Midbrain (tissue), 1 donor: ENCODE data around the gene PALLD.

Experiments used
- DNase-seq: peaks from one replicate; lab custom pipeline; 2025; lab: John Stamatoyannopoulos, UW

PALLD gene

DNA sequence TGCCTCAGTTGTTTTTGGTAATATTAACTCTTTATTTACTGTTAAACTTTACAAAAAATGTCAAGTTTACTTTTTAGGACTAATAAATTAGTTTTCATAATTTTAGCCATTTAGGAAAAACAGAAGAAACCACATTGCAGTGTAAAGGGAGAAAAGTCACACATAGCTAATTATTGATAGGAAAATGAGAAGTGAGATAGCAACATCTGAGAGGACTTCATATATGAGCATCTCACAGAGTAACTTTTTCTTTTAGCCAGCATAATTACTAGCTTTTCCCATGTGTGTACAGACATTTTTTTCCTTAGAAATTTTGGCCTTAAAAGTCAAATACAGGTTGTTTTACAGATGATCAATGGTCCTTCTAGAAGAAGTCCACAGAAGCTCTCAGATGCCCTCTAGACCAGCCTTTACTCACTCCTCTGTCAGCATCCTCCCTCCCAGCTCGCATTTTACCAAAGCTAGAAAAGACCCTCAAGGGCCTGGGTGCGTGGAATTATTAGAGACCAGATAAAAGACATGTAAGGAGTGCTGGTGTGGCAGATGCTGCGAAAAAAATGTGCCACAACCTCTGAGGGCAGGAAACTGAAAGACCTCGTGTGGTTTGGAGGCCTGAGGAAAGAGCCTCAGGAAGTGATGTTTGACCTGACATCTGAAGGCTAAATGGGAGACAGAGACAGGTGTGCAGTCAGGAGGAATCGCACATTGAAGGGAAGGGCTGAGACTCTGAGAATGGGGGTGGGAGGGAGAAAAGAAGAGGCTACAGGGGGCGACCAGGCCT, 356.3 kb downstream of the PALLD start:
- no peak for DNase-seq

DNA sequence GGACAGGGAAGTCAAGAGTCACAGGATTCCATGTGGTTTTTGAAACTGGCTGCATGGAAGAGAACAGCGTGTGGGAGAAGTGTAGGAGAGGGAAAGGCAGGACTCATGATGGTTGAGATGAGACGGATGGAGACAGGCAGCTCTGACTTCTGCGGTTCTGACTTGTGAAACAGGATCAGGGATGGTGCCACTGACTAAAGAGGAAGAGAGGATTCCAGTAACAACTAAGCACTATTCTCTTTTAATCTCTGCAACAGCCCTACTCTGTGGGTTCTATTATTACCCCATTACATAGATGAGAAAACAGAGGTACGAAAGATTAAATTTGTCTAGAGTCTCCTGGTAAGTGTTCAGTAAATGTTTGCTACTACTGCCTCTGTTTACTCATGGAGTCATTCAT, 356.9 kb downstream of the PALLD start:
- no peak for DNase-seq

DNA sequence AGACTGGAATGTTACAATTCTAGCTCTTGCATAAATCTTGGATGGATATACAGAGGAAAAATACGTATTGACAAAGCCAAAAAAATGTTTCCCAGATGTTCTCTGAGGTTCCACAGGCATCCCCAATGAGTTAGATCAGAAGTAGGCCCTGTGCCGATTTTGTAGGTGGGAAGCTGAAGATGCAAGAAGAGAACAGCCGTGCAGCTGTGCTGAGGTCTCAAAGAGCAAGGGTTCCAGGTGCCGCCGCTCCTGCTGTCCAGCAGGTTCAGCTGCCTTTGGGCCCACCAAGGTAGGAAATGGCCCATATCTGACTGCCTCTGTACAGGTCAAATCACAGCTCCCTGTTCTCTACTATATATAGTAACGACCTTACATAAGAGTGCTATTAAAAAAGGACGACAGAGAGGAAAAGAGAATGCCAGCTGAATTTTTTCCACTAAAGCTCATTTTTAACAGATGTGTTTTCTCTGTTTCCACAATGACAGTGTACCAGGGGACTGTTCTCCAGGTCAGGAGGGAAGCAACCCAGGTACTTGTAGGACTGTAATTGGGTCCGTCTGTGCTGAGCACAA, 357.6 kb downstream of the PALLD start:
- no peak for DNase-seq

DNA sequence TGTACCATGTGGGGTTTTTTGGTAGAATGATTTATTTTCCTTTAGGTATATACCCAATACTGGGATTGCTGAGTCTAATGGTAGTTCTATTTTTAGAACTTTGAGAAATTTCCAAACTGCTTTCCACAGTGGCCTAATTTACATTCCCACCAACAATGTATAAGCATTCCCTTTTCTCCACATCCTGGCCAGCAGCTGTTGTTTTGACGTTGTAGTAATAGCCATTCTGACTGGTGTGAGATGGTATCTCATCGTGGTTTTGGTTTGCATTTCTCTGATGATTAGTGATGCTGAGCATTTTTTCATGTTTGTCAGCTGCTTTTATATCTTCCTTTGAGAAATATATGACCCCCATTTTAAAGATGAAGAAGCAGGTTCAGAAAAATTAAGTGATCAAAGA, 359.5 kb downstream of the PALLD start:
- DNase-seq: no peak

DNA sequence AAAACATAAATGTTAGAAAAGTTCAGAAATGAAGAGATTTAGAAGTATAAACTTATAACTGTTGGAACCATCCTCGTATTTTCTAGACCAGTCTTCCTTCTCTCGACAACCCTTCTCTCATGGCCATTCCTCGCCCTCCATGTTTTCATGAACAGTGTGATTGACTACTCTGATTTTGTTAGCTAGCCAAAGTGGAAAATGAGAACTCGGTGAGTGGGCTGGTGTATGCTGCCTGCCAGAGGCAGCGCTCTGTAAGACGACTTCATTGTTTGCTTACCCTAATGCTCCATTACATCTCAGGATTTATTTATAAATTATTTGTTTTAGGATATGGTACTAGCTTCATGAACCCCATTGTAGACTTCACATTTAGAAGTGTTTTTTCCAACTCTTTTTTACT, 360.2 kb downstream of the PALLD start:
- DNase-seq: no peak

DNA sequence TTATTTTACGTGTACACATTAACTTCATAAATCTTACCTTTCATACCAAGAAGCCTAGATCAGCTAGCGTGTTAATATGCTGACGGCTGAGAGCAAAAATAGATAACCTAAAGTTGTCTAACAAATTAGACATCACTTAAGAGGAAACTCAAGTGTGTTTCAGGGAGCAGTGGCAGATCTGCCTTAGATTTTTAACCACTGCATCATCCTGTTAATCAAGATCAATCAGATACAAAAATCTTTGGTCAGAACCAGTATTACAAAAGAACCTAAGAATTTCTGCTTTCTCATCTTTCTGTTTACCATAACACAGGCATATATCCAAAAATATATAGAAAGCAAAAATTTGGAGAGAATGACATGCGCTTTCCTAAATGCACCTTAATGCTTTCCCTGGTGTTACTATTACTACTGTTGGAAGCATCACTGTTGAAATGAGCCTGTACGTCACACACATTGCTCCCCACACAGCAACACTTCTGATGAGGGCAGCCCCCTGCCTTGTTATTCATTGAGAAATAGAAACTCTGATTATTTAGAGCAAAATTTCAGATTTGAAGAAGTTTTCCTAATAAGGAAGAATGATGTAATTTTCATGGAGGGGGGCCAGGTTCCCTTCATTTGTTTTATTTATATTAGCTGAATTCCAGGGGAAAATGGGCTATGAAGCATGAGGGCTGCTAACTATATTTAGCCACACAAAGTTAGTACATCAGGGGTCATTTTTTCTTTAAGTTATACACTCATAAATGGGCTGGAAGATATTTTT, 360.9 kb downstream of the PALLD start:
- no peak for DNase-seq

DNA sequence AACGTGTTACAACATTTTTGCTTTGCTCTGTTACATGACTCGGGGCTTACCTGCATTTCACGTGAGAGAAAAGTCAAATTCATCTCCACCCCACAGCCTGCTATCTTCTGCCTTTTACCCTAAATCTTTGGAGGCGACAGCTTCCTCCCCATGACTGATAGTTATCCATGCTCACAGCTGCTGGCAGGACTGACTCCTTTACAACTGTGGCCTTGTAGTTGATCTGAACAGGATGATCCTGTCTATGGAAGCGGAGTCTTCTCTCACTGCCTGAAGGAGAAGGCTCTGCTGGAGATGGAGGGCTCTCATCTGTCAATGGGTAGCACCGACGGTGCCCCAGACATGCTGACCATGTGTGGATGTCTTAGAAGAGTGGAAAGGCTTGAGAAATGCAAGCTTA, 362.2 kb downstream of the PALLD start:
- DNase-seq: no peak

DNA sequence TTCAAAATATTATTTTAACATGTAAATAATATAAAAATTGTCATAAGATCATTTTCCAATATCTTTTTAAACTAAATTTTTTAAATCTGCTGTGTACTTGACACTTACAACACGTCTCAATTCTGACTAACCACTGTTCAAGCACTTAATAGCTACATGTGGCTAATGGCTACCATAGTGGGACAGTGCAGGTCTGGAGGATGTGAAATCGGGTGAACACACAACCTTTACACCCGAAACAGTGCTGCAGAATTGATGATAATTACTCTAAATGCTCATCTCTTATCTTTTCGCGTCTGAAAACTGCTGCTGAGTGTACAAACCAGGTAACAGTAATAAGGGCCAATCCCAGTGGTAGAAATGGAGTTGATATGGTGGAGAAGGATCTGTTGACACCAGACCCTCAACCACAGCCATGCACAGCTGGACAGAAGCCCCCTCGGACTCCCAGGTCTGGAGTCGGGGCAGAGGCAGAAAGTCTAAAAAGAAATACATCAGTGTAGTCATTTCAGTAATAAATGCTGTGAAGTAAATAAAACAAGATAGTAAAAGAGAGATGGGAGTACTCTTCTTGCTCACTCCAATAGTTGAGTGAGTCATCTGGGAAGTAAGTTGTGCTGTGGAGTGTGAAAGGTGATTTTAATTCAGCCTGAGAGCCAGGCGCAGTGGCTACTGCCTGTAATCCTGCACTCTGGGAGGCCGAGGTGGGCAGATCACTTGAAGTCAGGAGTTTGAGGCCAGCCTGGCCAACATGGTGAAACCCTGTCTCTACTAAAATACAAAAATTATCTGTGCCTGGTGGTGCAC, 363.2 kb downstream of the PALLD start:
- no peak for DNase-seq

DNA sequence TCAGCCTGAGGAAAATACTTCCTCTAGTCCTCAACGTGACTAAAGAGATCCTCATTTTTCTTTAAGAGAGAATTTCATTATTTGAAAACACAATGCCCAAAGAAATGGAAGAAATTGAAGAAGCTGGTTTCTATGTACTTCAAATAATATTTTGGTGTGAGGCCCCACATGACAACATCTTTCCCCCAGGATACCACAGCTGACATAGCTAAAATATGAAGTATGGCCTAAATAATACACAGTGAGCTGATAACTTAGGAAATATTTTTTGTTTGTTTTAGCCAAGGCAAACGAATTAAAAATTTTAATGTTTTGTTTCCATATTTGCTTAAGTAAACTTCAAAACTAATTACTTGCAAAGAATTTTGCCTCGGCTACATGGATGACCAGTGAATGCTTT, 364.0 kb downstream of the PALLD start:
- DNase-seq: no peak

DNA sequence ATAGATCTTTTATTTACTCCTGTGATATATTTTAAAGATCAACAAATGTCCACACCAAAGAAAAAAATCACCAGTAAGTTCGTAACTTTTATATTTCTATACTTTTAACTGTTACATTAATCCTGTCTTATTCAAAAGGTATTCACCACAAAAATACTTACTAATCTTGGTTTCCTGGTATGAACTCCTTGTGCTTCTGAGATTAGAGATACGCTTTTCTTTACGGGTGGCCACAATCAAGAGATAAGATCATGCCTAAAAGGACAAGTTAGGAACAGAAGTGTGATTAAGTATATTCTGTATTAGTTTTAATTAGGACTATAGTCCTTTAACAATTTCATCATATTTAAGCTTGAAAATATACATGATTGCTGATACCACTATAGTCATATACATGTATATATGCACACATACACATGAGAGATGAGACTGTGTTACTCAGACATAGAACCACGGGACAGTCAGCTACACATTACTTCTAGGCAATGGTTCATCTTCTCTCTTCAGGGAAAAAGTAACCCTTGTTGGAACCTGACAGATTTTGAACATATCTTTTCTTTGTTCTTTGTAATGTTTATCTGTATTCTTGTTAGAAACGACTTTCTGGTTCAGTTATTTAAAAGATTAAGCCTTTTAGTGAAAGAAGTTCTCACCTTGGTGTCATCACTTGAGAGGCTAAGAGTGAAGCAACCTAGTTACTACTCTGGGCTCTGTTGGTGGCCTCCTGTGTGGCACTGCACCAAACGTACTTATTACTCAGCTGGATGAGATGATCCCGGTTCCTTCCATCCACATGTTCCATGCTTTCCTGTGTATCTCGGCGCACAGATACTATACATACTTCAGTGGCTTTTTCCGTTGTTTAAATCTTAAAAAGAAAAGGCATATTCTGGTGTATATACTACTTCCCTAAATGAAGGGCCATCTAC, 367.1 kb downstream of the PALLD start:
- no peak for DNase-seq

DNA sequence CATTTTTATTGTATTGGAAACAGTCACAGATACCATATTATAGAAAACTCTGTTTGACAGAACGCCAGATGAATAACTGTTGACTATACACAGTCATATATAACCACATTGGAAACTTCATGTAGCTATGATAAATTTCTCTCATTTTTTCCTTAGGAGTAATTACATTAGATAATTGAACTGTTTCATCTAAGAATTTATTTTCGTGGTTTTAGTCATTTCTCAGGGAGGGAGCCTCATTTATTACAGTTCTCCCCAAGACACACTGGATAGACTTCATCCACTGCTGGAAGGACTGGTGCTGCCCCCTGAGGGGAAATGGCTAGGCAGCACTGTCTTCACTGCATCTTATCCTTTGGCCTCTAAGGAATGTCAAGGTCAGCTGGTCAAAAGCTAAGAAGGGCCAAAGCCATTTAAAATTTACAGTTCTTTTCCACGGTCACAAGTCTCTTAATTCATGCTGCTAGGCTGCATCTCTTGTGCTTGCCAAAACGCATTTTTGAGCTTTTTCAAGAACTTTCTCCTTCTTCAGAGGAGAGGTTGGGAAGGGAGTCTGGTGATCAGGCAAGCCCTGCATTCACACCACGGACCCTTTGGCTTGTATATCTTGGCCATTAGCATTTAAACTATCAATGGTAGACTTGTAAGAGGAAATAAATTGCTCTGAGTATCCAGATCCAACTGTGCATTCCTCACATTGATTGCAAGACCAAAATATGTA, 368.1 kb downstream of the PALLD start:
- no peak for DNase-seq

DNA sequence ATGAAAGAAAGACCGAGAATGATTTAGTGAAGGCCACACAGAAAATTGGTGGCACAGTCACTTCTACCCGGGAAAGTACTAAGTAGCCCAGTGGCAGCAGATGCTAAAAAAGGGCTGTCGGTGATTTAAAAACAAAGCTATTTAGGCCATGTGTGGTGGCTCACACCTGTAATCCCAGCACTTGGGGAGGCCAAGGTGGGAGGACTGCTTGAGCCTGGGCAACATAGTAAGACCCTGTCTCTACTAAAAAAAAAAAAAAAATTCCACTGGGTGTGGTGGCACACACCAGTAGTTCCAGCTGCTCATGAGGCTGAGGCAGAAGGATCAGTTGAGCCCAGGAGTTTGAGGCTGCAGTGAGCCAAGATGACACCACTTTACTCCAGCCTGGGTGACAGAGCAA, 369.0 kb downstream of the PALLD start:
- no peak for DNase-seq

DNA sequence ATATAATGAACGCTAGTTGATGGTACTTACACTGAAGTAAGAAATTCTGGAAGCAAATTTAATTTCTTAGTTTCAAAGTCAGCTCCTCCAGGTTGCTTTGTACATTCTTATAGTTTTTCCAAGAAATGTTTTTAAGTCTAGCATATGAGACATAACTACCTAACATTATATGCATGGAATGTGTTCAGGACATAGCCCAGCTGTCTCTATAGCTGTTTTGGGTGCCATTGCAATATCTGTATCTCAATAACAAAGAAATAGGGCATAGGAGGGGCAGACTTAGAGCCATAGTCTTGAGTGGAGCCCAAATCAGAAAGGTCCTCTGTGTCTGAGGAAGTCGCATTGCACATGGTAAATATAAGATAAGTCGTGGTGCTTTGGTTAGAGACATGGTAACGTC, 369.8 kb downstream of the PALLD start:
- DNase-seq: no peak

DNA sequence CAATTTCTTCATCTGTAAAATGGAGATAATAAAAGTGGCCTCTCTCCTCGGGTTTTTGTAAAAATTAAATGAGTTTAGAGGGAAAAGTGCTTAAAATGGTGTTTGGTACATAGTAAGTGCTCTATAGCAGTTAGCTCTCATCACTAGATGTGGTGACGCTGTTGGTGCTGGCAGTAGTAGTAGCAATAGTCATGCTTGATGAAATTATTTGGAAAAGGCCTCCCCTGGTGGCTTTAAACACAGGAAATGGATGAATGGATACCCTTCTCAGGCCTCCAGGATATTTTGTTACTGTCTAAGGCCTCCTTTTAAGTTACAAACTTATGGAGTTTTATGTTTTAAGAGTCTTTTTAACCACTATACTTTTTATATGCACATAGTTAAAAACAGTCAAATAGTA, 370.3 kb downstream of the PALLD start:
- DNase-seq: no peak

DNA sequence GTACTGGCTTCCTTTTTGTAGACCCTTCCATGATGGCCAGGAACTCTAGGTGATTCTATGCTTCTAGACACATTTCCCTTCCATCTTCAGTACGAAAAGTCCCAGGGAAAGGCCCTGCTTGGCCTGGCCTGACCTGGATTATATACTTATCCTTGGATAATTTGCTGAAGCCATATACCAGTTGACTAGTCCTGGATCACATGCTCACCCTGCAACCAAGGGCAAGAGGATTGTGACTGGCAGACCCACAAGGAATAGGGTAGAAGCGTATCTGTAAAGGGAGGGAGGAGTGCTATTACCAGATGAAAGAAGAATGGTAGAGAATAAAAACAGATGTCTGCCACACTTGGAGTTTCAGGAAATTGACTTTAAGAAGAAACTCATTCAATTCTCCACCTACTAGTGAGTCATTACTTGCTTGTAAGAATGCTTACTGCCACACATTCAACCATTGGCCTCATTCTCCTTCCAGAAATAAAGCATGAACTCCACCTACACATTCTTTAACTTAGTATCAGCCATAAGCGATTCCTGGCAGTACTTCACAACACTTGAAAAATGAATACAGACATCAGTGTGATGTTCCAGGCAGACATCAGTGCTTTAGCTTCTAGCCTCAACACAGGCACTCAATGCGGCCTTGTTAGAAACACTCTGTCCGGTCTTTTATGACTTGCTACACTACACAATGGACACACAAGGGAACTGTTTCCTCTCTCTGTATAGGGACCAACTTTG, 371.4 kb downstream of the PALLD start:
- DNase-seq: peak; percentile 12

DNA sequence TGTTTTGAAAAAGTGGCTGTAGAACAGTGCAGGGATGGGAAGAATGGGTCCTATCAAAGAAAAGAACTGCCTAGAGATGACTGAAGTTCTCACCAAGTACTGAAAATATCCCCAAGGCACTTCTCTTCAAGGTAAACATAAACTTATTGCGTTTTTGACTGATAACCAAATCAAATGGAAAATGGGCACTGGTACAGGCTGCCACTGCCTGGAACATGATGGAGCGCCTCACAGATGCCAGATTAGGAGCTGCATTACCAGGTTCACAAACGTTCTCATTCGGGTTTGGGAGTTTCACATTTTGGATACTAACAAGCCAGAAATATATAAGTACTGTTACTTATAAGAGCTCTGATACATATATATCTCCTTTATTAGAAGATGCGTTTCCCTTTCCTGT, 371.9 kb downstream of the PALLD start:
- no peak for DNase-seq

DNA sequence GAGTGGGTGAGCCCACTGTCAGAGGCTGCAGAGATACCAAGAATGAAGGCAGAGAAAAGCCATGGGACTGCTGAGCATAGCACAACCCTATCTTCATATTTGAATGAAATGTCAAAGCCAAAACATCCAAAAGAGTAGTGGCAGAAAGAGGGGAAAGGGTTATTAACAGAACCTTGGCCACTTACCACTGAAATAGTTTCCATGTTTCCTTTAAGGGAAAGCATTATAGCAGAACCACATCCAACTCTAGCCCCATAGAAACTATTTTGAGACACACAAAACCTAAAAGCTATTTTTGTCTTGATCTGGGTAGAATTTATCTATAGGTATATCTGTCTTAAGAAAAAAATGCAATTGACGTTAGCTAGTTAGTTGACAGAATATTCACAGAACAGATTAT, 373.2 kb downstream of the PALLD start:
- DNase-seq: no peak

DNA sequence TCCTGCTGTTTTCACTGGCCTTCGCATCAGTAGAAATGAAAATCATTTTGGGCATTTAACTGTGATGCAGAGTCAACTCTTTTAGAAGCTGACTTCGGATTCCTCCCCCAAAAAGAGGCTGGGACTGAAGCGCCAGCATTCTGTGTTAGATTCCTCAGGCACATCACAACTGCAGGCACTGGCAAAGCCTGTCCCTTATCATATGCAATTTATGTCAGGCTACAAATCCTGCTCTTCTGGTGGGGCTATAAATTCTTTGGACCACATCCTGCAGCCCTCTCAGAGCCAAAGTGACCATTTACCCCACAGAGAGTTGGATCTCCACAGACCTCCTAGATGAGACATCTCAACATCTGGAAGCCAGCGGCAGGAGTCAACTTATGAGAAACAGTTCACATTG, 374.8 kb downstream of the PALLD start:
- no peak for DNase-seq

DNA sequence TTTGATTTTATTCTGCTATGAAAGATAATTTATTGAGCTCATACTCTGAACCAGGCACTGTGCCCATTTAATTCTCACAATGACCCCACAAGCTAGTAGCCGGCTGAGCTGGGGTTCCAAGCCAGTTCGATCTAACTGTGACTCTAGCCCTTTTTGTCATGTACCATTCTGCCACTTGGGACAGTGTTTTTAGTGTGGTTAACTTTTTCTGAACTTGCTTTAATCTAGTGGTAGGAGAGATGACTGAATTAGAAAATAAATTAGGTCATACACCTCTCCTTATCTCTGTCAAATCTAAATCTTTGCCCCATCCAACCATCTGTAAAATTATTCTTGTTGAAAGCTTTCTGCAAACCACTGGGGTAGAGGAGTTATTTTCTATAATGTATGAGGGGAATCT, 377.2 kb downstream of the PALLD start:
- no peak for DNase-seq

DNA sequence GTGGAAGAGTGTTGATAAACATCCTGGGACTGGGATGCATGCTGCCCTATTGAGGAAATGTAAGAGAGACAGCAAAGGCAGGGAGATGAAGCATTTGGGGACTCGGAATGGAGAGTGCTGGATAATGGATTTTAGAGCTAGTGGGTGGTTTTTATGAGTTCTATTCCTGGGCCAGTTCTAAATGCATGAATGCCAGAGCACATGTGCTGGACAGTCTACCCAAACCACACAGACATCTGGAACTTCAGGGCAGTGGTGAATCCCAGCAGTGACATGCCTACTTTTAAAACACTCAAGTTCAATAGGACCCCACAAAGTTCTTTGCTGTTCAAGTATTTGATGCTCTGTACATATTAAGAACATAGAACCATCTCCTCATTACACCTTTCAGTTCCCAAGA, 379.3 kb downstream of the PALLD start:
- no peak for DNase-seq
